Eye (tissue), 1 donor: ENCODE measurements around the gene AK2.
"Not testable (repeated sequence)": the region's sequence is repeated elsewhere in the genome, so short reads cannot be mapped to it uniquely, and the experiment has no call there.

Source experiments
- DNase-seq: peaks from one replicate; pipeline ENCODE4 v3.0.0-alpha.2; 2015

The AK2 gene

DNA sequence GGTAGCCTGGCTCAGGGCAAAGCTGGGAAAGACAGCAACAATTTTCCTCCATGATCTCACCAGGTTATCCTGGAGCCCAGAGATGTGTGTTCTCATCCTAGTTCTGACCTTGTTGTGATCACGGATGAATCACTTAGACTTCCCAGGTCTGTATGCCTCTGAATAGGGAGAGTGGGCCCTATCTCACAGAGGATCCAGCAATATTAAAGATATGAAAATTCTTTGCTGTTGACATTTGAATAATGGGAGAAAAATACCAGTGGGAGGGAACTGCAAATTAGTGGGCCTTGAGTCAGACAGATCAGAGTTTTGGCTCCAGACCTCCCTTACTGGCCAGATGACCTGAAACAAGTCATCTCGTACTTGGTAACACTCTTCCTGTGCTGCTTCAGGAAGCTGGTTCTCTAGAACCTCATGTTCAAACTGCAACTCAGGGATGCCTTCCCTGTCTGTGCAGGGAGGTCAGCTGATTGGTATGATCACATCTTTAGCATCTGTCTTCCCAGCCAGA, 39.2 kb downstream of the AK2 start:
- no peak for DNase-seq

DNA sequence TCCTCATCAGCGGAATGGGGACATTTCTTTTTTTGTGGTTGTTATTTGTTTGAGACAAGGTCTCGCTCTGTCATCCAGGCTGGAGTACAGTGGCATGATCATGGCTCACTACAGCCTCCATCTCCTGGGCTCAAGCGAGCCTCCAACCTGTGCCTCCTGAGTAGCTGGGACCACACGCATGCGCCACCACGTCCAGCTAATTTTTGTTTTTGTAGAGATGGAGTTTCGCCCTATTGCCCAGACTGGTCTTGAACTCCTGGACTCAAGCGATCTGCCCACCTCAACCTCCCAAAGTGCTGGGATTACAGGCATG, 43.4 kb downstream of the AK2 start:
- DNase-seq: not testable (repeated sequence)

DNA sequence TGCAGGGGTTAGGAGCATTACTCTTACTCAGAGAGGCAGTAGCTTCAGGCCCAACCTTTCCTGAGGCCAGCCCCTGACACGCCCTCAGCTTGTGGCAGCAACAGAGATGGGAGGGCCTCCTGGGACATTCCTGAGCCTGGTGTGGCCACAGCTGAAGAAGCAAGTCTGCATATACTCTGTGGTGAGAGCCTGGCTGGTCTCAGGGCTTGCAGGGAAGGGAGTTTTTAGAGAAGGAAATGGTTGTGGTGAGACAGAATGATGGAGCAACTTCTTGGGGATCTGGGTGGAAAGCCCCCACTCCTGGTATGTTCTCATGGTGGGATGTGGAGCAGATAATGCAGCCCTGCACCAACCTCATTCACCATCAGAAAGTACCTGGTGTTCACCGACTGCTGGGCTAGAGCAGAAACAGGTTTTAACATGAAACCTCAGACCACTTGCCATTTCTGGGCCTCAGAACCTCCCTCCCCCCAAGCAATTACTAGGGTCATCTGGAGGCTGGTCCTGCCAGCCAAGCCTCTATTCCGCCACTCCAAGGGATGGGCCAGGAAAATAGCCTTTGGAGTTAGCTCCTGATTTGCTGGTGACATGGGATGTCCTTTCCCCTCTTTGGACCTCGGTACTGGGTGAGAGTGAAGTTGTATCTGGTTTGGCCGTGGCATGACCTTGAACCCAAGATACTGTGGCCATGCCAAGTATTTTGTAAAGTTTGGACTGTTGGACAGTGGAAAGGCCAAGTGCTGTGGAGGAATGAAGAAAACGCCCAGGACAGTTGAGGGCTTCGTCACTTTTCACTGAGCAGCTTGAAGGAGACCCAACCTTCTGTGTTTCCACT, 44.0 kb downstream of the AK2 start:
- peak; percentile 70 for DNase-seq

DNA sequence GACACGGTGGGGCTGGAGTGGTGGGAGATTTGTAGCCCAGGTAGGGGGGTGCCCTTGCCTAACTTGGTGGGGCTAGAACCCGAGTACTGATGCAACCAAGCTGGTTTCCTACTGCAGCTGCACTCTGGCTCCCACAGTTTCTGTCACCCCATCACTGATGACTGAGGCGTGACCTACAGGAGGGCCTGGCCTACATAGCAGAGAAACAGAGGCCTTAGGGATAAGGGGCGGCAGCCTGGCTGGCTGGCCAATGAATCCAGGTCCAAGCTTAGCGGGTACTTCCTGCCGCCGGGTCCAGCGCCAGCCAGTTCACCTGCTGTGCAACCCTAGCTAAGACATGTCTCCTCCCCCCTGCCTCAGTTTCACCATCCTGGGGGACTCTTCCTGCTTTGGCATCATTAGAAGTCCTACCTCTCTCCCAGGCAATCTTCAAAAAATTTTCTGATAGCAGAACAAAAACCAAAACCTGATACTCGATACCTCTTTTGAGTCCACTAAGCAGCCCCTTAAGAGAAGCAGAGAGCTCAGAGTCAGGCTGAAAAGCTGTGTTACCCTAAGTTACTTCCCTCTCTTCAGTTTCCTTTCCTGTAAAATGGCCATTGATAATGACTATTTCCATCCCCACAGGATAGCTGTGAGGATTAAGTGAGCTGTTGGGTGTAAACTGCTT, 44.7 kb downstream of the AK2 start:
- no peak for DNase-seq

DNA sequence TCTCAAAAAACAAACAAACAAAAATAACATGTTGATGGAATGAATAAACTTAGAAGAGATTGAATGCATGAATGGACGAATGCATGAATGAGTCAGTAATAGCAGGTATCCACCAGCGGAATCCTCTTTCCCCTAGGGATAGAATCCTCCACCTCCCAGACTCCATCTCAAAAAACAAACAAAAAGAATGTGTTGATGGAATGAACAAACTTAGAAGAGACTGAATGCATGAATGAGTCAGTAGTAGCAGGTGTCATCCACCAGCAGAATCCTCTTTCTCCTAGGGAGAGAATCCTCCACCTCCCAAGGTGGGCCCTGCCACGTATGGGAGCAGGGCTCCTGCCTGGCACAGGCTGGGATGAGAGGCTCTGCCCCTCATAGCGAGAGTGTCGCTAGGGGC, 45.3 kb downstream of the AK2 start:
- no peak for DNase-seq

DNA sequence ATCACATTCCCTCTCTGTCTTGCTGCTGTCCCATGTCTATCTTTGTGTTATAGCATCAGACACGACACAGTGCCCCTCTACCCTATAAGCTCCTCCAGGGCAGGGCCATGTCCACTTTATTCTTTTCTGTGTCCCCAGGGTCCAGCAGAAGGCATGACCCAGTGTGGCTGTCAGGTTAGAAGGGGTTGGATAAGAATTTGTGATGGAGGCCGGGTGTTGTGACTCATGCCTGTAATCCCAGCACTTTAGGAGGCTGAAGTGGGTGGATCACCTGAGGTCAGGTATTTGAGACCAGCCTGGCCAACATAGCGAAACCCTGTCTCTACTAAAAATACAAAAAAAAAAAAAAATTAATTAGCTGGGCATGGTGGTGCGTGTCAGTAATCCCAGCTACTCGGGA, 45.8 kb downstream of the AK2 start:
- DNase-seq: no peak

DNA sequence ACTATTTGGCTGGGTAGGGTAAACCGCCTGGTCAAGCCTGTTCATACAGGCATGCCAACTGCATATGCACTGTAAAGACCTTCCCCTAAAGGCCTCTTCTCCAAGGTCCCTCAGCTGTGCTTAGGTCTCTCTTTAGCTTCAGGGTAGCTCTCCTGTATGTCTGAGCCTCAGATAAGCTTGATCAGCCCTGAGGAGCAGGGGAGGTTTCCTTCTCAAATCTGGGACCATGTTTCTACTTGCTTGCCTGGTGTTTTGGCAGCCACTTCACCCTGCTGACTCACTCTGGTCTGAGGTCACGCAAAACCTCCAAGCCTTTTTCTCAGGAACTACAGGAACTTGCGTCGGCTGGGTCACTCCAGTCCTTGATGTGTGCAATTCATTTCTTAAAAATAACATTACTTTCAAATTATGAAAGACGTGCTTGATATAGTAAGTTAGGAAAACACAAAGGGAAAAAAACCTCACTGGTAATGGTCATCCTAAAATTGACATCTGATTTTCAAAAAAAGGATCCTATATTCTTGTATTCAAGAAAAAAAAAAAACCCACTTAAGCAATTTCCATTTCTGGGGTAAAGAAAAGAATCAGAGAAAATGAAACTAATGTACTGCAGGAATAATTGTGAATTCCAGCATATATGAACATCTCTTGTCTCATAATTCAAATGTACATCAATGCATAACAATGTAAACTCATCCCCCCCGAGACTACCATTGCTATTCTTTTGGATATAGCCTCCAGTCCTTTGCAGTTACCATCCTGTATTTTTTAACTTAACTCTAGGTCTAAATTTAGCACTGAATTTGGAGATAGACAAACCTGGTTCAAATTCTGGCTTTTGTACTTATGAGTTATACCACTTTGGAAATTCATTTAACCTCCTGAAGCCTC, 47.3 kb downstream of the AK2 start:
- DNase-seq: no peak

DNA sequence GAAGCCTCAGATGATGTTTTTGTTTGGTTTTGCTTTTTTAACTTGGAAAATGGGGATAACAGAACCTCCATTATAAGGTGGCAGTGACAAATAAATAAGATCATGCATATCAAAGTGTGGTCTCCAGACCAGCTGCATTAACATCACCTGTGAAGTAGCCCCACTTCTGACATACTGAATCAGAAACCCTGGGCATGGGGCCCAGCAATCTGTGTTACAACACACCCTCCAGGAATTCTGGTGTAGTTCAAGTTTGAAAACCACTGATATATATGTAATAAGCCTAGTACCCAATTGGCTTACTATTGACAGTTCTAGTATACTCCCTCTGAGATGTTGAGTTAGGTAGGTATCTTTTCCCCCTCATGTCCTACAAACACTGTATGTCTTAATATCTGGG, 48.0 kb downstream of the AK2 start:
- no peak for DNase-seq

DNA sequence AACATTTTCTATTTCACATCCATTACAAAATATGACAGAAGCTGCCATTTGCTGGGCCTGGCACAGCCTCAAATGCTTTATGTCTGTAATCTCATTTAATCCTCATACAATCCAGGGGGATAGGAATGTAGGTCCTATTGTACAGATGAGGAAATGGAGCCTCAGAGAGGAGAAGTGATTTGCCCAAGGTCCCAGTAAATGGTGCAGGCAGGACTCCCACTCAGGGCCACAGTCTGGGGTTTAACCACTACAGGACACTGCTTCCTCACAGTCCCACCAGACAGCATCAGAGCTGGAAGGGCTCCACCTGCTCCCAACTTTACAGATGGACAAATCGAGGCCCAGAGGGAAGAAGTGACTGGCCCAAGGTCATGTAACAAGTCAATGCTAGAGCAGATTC, 51.5 kb downstream of the AK2 start:
- no peak for DNase-seq

DNA sequence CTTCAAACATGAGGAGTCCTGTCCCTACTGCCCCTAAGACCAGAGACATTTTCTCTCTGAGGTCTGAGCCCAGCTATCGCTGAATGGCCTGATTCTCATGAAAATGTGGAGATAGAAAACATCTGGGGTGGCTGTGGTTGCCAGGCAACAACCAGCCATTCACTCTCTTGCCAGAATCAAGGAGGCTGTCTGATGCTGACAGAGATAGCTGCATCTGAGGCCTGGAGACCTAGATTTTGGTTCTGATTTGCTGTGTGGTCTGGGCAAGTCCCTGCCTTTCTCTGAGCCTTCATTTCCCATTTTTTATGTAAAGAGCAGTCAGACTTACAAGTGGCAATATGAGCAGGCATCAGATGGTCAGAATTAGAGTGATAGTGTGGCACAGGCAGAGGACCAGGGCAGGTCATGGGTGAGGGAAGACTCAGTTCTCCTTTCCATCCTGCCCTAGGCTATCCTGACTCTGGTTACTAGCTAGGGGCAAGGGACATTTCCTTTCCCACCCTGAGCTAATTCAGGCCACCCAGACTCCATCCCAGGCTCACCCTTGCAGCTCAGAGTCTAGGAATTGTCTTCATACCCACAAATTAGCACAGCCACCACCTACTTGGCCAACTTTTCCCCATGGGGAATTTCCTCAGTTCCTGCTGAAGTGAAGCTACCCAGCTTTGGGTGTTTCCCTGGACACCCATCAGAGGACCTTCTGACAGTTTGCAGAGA, 52.1 kb downstream of the AK2 start:
- peak; percentile 58 for DNase-seq

DNA sequence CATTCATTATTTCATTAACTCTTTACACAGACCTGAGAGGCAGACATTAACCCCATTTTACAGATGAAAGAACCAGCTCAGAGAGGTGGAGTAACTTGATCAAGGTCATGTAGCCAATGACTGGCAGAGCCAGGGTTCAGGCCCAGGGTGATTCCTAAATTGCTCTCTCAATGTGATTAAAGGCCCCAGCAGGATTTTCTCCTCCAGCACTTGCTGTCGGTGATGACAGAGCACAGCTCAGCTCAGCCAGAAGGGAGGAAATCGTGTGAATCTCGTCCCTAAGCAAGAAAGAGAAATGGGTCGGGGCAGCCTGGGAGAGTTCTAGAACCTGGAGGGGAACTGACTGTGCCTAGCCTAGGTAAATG, 52.6 kb downstream of the AK2 start:
- no peak for DNase-seq

DNA sequence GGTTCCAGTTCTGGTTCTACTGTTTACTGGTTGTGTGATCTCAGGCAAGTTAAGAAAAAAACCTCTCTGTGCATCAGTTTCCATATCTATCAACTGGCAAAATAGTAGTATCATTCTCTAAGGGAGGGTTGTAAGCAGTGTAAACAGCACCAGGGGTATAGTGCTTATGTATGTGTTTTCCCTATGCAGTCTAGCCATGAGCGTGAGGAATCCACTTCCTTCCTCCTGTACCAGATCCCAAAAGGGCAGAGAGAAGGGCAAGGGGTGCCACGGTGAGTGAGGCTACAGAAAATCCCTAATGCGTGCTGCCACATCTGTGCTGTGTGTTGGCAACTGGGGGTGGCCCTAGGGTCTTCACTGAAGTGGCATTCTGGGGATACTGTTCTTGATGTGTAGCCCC, 53.7 kb downstream of the AK2 start:
- DNase-seq: no peak

DNA sequence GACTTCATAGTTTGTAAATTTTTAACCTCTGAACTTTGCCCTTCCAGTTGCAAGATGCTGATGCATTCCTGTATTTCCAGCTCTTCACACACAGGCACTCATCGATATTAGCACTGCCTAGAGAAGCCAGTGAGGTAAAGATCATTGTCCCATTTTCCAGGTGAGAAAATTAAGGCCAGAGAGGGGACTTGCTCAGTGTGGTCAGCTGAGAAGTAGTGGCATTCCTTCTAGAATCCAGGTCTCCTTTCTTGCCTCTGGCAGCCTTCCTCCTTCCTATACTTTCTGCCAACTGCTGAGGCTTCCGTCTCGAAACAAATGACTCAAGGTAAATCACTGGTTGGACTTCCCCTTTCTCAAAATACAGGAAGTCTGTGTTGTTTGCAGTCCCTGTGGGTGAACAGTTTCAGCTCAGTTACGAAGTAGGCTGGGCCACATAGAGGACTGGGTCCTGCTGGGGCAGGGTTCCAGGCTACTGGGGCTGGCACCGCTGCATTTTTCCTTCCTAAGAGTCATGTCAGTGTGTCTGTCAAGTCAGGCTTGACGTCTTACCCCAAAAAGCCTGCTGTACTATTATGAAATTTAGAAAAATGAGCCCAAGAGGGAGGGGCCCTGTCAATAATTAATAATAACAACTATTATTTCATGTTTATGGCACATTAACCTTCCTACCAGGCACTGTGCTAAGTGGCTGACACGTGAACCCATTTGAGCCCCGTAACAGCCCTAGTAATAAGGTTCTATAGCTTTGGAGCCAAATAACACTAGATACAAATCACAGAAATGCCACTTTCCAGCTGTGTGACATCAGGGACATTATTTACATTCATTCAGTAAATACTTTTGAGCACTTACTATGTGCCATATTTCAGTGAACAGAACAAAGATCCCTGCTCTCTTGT, 55.4 kb downstream of the AK2 start:
- no peak for DNase-seq

DNA sequence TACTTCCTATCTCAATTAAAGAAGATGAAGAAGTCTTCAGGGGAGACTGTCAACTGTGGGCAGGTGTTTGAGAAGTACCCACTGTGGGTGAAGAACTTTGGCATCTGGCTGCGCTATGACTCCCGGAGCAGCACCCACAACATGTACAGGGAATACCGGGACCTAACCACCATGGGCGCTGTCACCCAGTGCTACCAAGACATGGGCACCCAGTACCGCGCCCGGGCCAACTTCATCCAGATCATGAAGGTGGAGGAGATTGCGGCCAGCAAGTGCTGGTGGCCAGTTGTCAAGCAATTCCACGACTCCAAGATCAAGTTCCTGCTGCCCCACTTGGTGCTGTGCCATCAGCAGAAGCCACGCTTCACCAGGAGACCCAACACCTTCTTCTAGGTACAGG, 56.6 kb downstream of the AK2 start:
- no peak for DNase-seq

DNA sequence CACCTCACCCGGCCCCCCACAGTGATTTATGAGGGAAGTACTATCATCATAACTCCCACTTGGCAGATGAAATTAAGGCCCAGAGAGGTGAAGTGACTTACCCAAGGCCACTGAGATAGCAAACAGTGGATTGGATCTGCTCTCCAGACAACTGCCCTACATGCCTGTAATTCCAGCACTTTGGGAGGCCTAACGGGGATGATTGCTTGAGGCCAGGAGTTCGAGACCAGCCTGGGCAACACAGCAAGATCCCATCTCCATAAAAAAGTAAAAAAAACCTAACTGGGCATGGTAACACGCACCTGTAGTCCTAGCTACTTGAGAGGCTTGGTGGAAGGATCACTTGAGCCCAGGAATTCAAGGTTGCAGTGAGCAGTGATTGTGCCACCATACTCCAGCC, 57.8 kb downstream of the AK2 start:
- DNase-seq: no peak

DNA sequence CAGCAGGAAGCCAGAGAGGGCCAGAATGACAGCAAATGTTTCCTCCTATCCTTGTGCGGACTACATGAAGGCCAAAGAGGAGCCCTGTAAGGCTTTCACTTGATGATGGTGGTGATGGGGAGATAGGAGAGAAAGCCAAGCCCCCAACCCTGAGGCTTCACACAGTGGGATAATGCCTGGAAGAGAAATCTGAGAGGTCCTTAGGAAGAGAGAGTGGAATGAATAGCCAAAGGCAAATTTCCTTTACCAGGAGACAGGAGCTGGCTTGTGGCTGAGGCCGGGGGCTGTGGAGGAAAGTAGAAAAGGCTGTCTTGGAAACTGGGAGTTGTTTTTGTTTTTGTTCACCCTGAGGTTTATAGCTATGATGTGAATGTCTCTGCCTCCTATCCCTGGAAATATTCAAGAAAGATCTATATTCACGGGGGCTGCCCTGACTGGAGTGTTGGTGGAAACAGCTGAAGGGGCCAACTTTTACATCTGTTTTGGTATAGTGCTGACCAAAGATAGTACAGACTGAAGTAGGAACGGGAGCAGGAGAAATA, 59.1 kb downstream of the AK2 start:
- DNase-seq: no peak

DNA sequence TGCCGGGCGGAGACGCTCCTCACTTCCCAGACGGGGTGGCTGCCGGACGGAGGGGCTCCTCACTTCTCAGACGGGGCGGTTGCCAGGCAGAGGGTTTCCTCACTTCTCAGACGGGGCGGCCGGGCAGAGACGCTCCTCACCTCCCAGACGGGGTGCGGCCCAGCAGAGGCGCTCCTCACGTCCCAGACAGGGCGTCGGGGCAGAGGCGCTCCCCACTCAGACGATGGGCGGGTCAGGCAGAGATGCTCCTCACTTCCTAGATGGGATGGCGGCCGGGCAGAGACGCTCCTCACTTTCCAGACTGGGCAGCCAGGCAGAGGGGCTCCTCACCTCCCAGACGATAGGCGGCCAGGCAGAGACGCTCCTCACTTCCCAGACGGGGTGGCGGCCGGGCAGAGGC, 61.6 kb downstream of the AK2 start:
- not testable (repeated sequence) for DNase-seq

DNA sequence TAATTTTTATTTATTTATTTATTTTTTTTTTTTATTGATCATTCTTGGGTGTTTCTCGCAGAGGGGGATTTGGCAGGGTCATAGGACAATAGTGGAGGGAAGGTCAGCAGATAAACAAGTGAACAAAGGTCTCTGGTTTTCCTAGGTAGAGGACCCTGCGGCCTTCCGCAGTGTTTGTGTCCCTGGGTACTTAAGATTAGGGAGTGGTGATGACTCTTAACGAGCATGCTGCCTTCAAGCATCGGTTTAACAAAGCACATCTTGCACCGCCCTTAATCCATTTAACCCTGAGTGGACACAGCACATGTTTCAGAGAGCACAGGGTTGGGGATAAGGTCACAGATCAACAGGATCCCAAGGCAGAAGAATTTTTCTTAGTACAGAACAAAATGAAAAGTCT, 63.2 kb downstream of the AK2 start:
- DNase-seq: not testable (repeated sequence)

DNA sequence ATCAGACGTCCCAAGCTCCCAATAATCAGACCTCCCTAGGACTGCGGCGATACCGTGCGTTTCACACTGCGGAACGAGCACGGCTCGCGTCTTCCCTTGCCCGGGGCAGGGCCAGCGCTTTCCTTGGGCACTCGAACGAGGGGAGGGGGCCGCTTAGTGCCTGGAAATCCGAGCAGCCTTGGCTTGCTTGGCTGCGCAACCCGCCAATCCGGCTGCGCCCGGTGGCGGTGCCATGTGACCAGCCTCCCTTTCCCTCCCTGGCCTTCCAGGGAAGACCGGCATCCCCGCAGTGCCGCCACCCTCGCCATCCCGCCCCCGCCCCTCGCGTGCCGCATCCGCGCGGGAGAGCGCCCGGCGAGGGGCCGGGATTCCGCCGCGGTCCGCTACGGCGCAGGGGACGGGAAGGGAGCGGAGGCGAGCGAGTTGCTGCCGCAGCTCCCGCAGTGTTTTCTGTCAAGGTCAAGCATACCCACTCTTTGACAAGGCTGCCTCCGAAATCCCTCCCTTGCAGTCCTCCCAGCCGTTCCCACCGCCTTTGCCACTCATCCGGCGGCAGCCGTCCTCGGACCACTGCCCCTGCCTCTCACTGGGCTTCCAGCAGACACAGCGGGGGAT, 63.8 kb downstream of the AK2 start:
- DNase-seq: peak; percentile 91

DNA sequence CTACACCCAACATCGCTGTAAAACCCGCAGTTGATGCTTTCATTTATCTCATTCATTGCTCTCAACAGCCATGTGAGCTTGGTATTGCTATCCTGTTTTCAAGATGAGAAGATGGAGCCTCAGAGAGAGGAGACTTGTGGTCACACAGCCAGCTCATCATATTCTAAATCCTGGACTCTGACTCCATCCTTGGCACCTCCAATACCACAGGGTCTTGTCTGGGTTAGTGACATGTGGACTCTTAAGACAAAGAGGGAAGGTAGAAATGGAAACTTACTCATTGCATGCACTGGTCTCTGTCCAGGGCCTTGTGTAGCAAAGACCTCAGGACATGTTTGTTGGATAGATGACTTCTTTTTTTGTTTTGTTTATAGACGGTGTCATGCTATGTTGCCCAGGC, 65.1 kb downstream of the AK2 start:
- no peak for DNase-seq

DNA sequence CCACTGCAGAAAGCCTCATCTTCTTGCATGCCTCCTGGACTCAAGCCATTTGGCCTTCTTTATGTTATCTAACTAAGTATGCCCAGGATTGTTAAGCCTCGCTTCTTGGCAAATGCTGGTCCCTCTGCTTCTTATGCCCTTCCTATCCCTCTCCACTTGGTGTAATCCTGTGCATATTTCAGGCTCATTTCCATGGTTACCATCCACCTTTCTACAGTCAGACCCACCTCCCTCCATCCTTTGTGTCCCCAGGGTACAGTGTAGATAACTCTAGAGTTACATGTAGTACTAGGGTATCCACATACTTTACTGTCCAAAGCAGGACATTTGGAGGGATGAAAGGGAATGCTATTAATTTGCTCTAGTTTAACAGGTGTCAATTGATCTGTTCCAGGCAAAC, 65.5 kb downstream of the AK2 start:
- DNase-seq: no peak
